Activated T-cell treated with anti-CD3 and anti-CD28 coated beads, Interleukin-2, amount 50 U/mL, for 24 hours (primary cell): Measurements from ENCODE around the gene TTLL4.

Source experiments
- DNase-seq: peaks from one replicate; pipeline ENCODE4 v3.0.0-alpha.2; 2020
- H3K27ac Mint-ChIP-seq: 2 replicates; pipeline ENCODE4 v1.8.0; 2020; ENCODE audit warnings: mild to moderate bottlenecking, mixed read lengths
- H3K27me3 Mint-ChIP-seq: 2 replicates; pipeline ENCODE4 v1.8.0; 2020; ENCODE audit warnings: mixed read lengths
- H3K36me3 Mint-ChIP-seq: 2 replicates; pipeline ENCODE4 v1.8.0; 2020; ENCODE audit warnings: low read depth, mixed read lengths
- H3K4me1 Mint-ChIP-seq: 2 replicates; pipeline ENCODE4 v1.8.0; 2020; ENCODE audit warnings: low read depth, mixed read lengths
- H3K4me3 Mint-ChIP-seq: 2 replicates; pipeline ENCODE4 v1.8.0; 2020; ENCODE audit warnings: mild to moderate bottlenecking, moderate library complexity, mixed read lengths
- H3K9me3 Mint-ChIP-seq: 2 replicates; pipeline ENCODE4 v1.8.0; 2020; ENCODE audit warnings: mixed read lengths

The TTLL4 gene

DNA sequence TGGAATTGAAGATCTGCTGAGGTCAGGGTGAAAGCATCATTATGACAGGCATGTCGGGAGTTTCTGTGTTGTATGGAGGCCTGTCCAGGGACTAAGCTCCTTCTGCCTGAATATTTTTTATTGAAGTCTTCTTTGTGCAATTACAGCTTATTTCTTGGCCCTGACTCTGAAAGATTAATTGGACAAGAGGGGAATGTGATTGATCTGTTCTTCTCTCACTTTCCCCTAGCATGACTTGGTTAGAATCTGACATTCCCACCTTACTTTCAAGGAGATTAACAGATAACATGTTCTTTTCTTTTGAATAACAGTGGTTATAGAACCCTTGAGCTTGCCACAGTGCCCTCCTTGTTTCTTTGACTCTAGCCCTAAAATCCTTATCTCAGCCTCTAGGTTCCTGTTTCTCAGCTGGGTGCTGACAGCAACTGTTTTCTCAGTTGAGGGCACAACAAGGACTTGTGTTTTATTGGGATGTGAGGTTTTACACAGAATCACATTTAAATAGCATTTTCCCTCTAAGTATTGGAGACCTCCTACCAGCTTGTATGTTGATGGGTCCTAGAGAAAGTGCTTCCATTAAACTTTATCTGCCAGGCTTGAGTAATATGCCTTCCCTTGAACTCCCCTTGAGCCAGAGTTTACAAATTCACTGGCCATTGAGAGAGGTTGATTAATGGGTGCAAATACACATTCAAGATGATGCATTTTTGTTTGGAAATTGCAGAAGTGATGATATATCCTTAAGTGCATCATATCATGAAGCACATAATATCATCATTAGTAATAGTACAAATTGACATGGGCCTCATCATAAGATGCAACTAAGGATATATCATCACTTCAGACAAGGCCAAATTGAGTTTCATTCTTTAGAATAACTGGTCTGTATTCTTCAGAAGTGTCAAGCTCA lies 12.5 kb downstream of the TTLL4 start:
- H3K36me3 Mint-ChIP-seq = peaks cover 58% of the 10 kb centered on the region
- H3K4me3 Mint-ChIP-seq = no peak overlapping the region
- no peak for DNase-seq
- no peak overlapping the region for H3K27ac Mint-ChIP-seq
- H3K9me3 Mint-ChIP-seq = peaks cover 8% of the 10 kb centered on the region
- no peaks in the 10 kb centered on the region for H3K27me3 Mint-ChIP-seq
- peaks cover 32% of the 10 kb centered on the region for H3K4me1 Mint-ChIP-seq

- Mint-ChIP-seq H3K4me3 (no peak overlapping the region), H3K9me3 (peaks cover 8% of the 10 kb centered on the region), H3K36me3 (peaks cover 53% of the 10 kb centered on the region), H3K27ac (no peak overlapping the region), H3K4me1 (peaks cover 21% of the 10 kb centered on the region), H3K27me3 (no peaks in the 10 kb centered on the region)
- DNase-seq = no peak
Observed at GRCh38 chr2:218726004-218726574, 15.5 kb downstream of the TTLL4 start.

DNA sequence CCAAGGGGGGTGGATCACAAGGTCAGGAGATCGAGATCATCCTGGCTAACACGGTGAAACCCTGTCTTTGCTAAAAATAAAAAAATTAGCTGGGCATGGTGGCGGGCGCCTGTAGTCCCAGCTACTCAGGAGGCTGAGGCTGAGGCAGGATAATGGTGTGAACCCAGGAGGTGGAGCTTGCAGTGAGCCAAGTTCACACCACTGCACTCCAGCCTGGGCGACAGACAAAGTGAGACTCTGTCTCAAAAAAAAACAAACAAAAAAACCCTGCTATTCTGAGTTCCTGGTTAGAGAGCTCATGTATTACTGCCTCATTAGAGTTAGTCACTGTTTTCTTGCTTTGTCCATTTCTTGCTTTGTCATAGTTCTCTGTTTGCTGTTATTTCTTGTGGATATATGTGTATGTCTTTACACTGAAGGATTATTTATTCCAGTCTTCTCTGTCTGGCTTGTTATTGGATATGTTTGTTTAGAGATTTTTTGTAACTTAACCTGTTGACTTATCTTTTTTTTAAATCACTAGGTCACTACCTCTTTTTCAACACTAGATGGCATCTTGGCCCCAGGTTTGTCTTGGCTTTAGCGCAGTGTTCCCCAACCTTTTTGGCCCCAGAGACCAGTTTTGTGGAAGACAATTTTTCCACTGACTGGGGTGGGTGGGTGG lies 17.0 kb downstream of the TTLL4 start:
- Mint-ChIP-seq H3K4me1 (peaks cover 21% of the 10 kb centered on the region), H3K9me3 (peaks cover 8% of the 10 kb centered on the region), H3K27me3 (no peaks in the 10 kb centered on the region), H3K27ac (no peak overlapping the region), H3K4me3 (no peak overlapping the region), H3K36me3 (peaks cover 67% of the 10 kb centered on the region)
- no peak for DNase-seq

DNA sequence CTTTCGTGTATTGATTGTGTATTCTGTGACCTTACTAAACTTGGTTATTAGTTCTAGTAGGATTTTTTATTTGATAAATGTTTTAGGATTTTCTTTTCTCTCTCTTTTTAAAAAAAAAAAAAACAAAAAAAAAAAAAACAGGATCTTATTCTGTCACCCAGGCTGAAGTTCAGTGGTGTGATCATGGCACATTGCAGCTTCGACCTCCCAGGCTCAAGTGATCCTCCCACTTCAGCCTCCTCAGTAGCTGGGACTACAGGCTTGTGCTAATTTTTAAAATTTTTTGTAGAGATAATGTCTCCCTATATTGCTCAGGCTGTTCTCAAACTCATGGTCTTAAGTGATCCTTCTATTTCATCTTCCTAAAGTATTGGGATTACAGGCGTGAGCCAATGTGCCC lies 19.0 kb downstream of the TTLL4 start:
- Mint-ChIP-seq H3K27me3 (no peaks in the 10 kb centered on the region), H3K4me1 (peaks cover 27% of the 10 kb centered on the region), H3K27ac (no peak overlapping the region), H3K9me3 (peaks cover 8% of the 10 kb centered on the region), H3K4me3 (no peak overlapping the region), H3K36me3 (peaks cover 78% of the 10 kb centered on the region)
- no peak for DNase-seq

DNA sequence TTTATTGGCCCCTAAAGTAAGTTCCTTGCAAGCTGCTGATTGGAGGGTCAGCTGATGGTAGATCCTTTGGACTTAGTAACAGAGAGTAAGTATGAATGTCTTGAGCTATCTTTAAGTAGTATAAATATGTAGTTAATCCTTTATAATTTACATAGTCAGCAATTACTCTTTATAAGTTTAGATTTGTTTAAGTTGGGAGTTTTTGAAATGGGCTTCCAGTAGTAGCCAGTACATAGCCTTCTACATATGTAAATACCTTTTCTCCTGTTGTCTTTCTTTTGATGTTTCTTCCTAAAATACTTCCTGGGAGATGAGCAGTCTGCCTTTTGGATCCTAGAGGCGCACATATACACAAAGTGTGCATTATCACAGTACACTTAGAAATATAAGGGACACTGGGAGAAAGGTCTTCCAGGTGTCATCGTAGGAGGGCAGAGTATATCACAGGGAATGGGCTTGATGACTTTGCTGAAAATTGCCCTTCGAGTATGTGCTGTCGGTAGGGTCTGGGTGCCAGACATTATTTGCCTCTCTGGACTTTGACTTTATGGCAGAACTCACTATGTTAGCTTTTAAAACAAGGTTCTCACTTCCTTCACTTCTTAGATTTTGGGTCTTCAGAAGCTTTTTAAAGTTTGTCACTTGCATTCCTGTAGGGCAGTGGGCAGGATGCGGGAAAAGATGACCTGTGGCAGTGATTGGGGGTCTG lies 21.6 kb downstream of the TTLL4 start:
- H3K27me3 Mint-ChIP-seq = no peaks in the 10 kb centered on the region
- no peak overlapping the region for H3K4me3 Mint-ChIP-seq
- no peak for DNase-seq
- H3K27ac Mint-ChIP-seq = no peak overlapping the region
- peaks cover 76% of the 10 kb centered on the region for H3K36me3 Mint-ChIP-seq
- peaks cover 2% of the 10 kb centered on the region for H3K9me3 Mint-ChIP-seq
- H3K4me1 Mint-ChIP-seq = peaks cover 27% of the 10 kb centered on the region

DNA sequence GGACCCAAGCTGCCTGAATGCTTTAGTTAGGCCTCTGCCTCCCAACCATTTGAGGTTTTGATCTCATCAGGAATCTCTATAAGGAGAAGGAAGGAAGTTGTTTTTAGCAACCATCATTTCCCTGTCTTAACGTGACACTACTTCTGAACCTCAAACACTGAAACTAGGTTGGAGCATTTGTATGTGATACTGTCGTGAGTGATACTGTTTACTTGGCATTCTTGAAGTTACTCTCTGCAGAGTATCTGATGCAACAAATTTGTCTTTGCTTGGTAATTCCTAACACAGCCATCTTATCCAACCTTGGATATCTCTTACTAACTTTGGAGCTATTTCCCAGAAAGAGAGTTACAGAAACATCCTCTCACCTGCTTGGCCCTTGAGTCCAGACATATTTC lies 22.1 kb downstream of the TTLL4 start:
- no peak overlapping the region for H3K4me3 Mint-ChIP-seq
- H3K27ac Mint-ChIP-seq = no peak overlapping the region
- peaks cover 26% of the 10 kb centered on the region for H3K4me1 Mint-ChIP-seq
- peaks cover 76% of the 10 kb centered on the region for H3K36me3 Mint-ChIP-seq
- H3K9me3 Mint-ChIP-seq = peaks cover under 1% of the 10 kb centered on the region
- no peaks in the 10 kb centered on the region for H3K27me3 Mint-ChIP-seq
- no peak for DNase-seq

GRCh38 chr2:218733171-218734021 lies 22.8 kb downstream of the TTLL4 start:
- DNase-seq = no peak
- Mint-ChIP-seq H3K27ac (peak overlapping the region; percentile 29), H3K4me1 (peaks cover 25% of the 10 kb centered on the region), H3K9me3 (no peaks in the 10 kb centered on the region), H3K36me3 (peaks cover 79% of the 10 kb centered on the region), H3K4me3 (no peak overlapping the region), H3K27me3 (no peaks in the 10 kb centered on the region)

DNA sequence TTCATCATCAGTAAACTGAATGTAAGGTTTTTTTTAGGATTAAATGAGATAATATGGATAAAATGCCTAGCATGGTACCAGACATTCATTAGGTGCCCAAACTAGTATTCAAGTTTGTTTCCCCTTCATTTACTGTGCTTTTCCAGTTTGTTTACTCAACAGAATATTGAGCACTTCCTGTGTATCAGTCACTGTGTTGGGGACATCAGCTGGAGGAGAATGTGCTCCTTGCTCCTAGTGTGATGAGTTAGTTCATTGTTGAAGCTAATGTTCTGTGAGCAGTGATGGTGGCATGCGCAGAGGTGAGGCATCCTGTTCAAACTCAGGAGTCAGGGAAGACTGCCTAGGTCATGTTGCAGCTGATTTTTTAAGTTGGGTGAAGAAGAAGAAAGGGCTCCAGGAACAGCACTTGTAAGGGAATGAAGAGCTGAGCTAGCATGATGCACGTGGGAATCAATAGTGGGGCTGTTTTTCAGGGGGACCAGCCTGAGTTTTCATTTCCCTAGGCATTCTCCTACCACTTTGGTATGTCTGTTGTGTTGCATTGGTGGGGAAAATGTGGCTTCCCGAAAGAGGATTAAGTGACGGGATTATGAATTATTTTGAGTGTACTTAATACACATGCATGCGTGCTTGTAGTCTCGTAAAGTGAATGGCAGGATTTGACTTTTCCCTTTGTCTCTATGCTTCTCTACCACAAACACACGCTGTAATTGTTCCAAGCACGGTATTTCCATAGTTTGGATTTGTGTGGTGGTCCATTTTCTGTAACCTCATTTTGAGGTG lies 23.7 kb downstream of the TTLL4 start:
- Mint-ChIP-seq H3K4me1 (peaks cover 25% of the 10 kb centered on the region), H3K27me3 (no peaks in the 10 kb centered on the region), H3K9me3 (no peaks in the 10 kb centered on the region), H3K36me3 (peaks cover 81% of the 10 kb centered on the region), H3K27ac (no peak overlapping the region), H3K4me3 (no peak overlapping the region)
- DNase-seq = no peak

- H3K36me3 Mint-ChIP-seq = peaks cover 91% of the 10 kb centered on the region
- H3K27ac Mint-ChIP-seq = no peak overlapping the region
- no peaks in the 10 kb centered on the region for H3K9me3 Mint-ChIP-seq
- H3K4me1 Mint-ChIP-seq = peaks cover 22% of the 10 kb centered on the region
- H3K4me3 Mint-ChIP-seq = no peak overlapping the region
- no peak for DNase-seq
- no peaks in the 10 kb centered on the region for H3K27me3 Mint-ChIP-seq
Observed at GRCh38 chr2:218736531-218736930, 25.9 kb downstream of the TTLL4 start.

- no peak for DNase-seq
- H3K4me1 Mint-ChIP-seq = peaks cover 20% of the 10 kb centered on the region
- no peaks in the 10 kb centered on the region for H3K9me3 Mint-ChIP-seq
- peaks cover 91% of the 10 kb centered on the region for H3K36me3 Mint-ChIP-seq
- H3K27ac Mint-ChIP-seq = no peak overlapping the region
- no peak overlapping the region for H3K4me3 Mint-ChIP-seq
- no peaks in the 10 kb centered on the region for H3K27me3 Mint-ChIP-seq
Observed at GRCh38 chr2:218743068-218743467, 32.4 kb downstream of the TTLL4 start.

DNA sequence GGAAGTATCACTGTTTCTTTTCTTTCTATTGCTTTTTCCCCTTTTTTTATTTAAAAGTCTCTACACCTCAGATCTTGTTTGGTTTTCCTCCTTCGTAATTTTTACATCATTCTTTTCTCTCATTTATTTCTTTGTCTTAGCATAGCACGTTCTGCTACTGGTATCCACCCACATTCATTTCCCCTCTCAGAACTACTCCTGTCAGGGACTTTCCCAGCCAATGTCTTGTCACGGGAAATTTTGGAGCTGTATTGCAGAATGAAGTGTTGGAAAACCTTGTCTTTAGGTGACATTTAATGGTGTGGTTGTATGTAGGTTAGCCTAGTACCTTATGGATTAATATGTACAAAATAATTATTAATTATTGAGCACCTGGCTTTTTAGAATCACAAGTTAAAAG lies 34.0 kb downstream of the TTLL4 start:
- Mint-ChIP-seq H3K27me3 (no peaks in the 10 kb centered on the region), H3K9me3 (no peaks in the 10 kb centered on the region), H3K4me3 (no peak overlapping the region), H3K27ac (peak overlapping the region; percentile 63), H3K4me1 (peaks cover 20% of the 10 kb centered on the region), H3K36me3 (peaks cover 90% of the 10 kb centered on the region)
- DNase-seq = no peak

GRCh38 chr2:218745160-218745558 lies 34.5 kb downstream of the TTLL4 start:
- DNase-seq = no peak
- Mint-ChIP-seq H3K4me3 (no peak overlapping the region), H3K4me1 (peaks cover 20% of the 10 kb centered on the region), H3K9me3 (no peaks in the 10 kb centered on the region), H3K27ac (peak overlapping the region; percentile 45), H3K27me3 (no peaks in the 10 kb centered on the region), H3K36me3 (peaks cover 90% of the 10 kb centered on the region)
